Immature natural killer cell (primary cell): ENCODE measurements around the gene FIGNL2. TPM values are rescaled to one million over a fixed set of nuclear protein-coding genes. Genes with fewer than 3 reads are reported as not detected.

ENCODE experiments used
- DNase-seq, 3 donors: peaks; one replicate each; pipeline ENCODE4 v3.0.0; 2022; ENCODE audit warnings: mixed read lengths in 1 of 3
- H3K27ac Mint-ChIP-seq, 6 donors: one replicate each; pipeline ENCODE4 v1.8.0; 2020; ENCODE audit warnings: mixed read lengths in 6 of 6, mild to moderate bottlenecking in 5 of 6, inconsistent platforms in 4 of 6, moderate library complexity in 3 of 6
- H3K27me3 Mint-ChIP-seq, 3 donors: one replicate each; pipeline ENCODE4 v1.8.0; 2020 to 2021; ENCODE audit warnings: low read depth in 3 of 3, mild to moderate bottlenecking in 3 of 3, mixed read lengths in 3 of 3, moderate library complexity in 3 of 3, inconsistent platforms in 1 of 3
- H3K36me3 Mint-ChIP-seq, 3 donors: one replicate each; pipeline ENCODE4 v1.8.0; 2020; ENCODE audit warnings: mixed read lengths in 3 of 3, inconsistent platforms in 2 of 3, mild to moderate bottlenecking in 2 of 3
- H3K4me1 Mint-ChIP-seq, 2 donors: one replicate each; pipeline ENCODE4 v1.8.0; 2020; ENCODE audit warnings: inconsistent platforms in 2 of 2, mild to moderate bottlenecking in 2 of 2, mixed read lengths in 2 of 2, moderate library complexity in 1 of 2
- H3K4me3 Mint-ChIP-seq, 5 donors: one replicate each; pipeline ENCODE4 v1.8.0; 2020; ENCODE audit warnings: mild to moderate bottlenecking in 5 of 5, mixed read lengths in 5 of 5, inconsistent platforms in 3 of 5, moderate library complexity in 3 of 5
- H3K9me3 Mint-ChIP-seq, 6 donors: one replicate each; pipeline ENCODE4 v1.8.0; 2020; ENCODE audit warnings: mild to moderate bottlenecking in 6 of 6, mixed read lengths in 6 of 6, inconsistent platforms in 4 of 6, moderate library complexity in 3 of 6
- polyA plus RNA-seq, 3 donors: library from polyadenylated mRNA; unstranded; fragments of 300-500 nt; fragmentation: Illumina TruSeq; gene quantifications; one replicate each; pipeline ENCODE4 v1.2.3, GENCODE V29; 2021

Gene FIGNL2
- polyA plus RNA-seq, 3 donors from 2014 or later, result 0.07 TPM; not detected in 2

- Mint-ChIP-seq H3K36me3 (no peaks in the 10 kb centered on the region), H3K9me3 (peaks cover 0 to 4% (median 0%) of the 10 kb centered on the region in 6 donors), H3K27me3 (peaks cover 4 to 21% (median 13%) of the 10 kb centered on the region in 3 donors), H3K27ac (no peak overlapping the region), H3K4me1 (peaks cover 0 to 6% of the 10 kb centered on the region in 2 donors), H3K4me3 (peak overlapping the region in 2 of 5 donors; percentile 3 to 24)
- DNase-seq, result no peak
These were observed 22.0 kb upstream of the FIGNL2 start for GRCh38 chr12:51870504-51870903.

GRCh38 chr12:51869931-51870330 lies 21.4 kb upstream of the FIGNL2 start:
- peaks cover 0 to 4% (median 0%) of the 10 kb centered on the region in 6 donors for H3K9me3 Mint-ChIP-seq
- peaks cover 4 to 27% (median 13%) of the 10 kb centered on the region in 3 donors for H3K27me3 Mint-ChIP-seq
- H3K4me1 Mint-ChIP-seq, result peaks cover 0 to 6% of the 10 kb centered on the region in 2 donors
- H3K27ac Mint-ChIP-seq, result no peak overlapping the region
- no peak for DNase-seq
- peak overlapping the region in 1 of 5 donors; percentile 24 for H3K4me3 Mint-ChIP-seq
- H3K36me3 Mint-ChIP-seq, result no peaks in the 10 kb centered on the region

- no peak overlapping the region for H3K27ac Mint-ChIP-seq
- H3K9me3 Mint-ChIP-seq, result peaks cover 0 to 4% (median 0%) of the 10 kb centered on the region in 6 donors
- H3K4me1 Mint-ChIP-seq, result peaks cover 0 to 9% of the 10 kb centered on the region in 2 donors
- no peaks in the 10 kb centered on the region for H3K36me3 Mint-ChIP-seq
- H3K4me3 Mint-ChIP-seq, result no peak overlapping the region
- DNase-seq, result no peak
- H3K27me3 Mint-ChIP-seq, result peaks cover 5 to 29% (median 15%) of the 10 kb centered on the region in 3 donors
These were observed 21.0 kb upstream of the FIGNL2 start for GRCh38 chr12:51869496-51869865.

- peaks cover 0 to 4% (median 0%) of the 10 kb centered on the region in 6 donors for H3K9me3 Mint-ChIP-seq
- H3K36me3 Mint-ChIP-seq, result no peaks in the 10 kb centered on the region
- peaks cover 0 to 11% of the 10 kb centered on the region in 2 donors for H3K4me1 Mint-ChIP-seq
- H3K27me3 Mint-ChIP-seq, result peaks cover 5 to 29% (median 15%) of the 10 kb centered on the region in 3 donors
- no peak overlapping the region for H3K27ac Mint-ChIP-seq
- peak overlapping the region in 2 of 5 donors; percentile 25 to 29 for H3K4me3 Mint-ChIP-seq
- DNase-seq, result no peak
These were observed 20.4 kb upstream of the FIGNL2 start for GRCh38 chr12:51868821-51869495.

- no peak overlapping the region for H3K27ac Mint-ChIP-seq
- no peak for DNase-seq
These were observed 19.4 kb upstream of the FIGNL2 start for GRCh38 chr12:51867796-51868428.

GRCh38 chr12:51867371-51867770 lies 18.9 kb upstream of the FIGNL2 start:
- no peak for DNase-seq
- Mint-ChIP-seq H3K4me3 (no peak overlapping the region), H3K27ac (no peak overlapping the region), H3K27me3 (peaks cover 12 to 32% (median 25%) of the 10 kb centered on the region in 3 donors), H3K4me1 (peaks cover 0 to 12% of the 10 kb centered on the region in 2 donors), H3K36me3 (no peaks in the 10 kb centered on the region), H3K9me3 (peaks cover 0 to 7% (median 0%) of the 10 kb centered on the region in 6 donors)

More at GRCh38 chr12:51867796-51868428, 19.4 kb upstream of the FIGNL2 start:
- H3K4me1 Mint-ChIP-seq, result peaks cover 0 to 12% of the 10 kb centered on the region in 2 donors
- H3K36me3 Mint-ChIP-seq, result no peaks in the 10 kb centered on the region
- peaks cover 0 to 7% (median 0%) of the 10 kb centered on the region in 6 donors for H3K9me3 Mint-ChIP-seq
- peak overlapping the region in 2 of 5 donors; percentile 24 to 26 for H3K4me3 Mint-ChIP-seq
- H3K27me3 Mint-ChIP-seq, result peaks cover 8 to 32% (median 20%) of the 10 kb centered on the region in 3 donors

- no peak overlapping the region for H3K27ac Mint-ChIP-seq
- H3K36me3 Mint-ChIP-seq, result no peaks in the 10 kb centered on the region
- H3K4me1 Mint-ChIP-seq, result peaks cover 0 to 12% of the 10 kb centered on the region in 2 donors
- DNase-seq, result no peak
- H3K27me3 Mint-ChIP-seq, result peaks cover 12 to 32% (median 25%) of the 10 kb centered on the region in 3 donors
- peaks cover 0 to 7% (median 0%) of the 10 kb centered on the region in 6 donors for H3K9me3 Mint-ChIP-seq
- no peak overlapping the region for H3K4me3 Mint-ChIP-seq
These were observed 18.2 kb upstream of the FIGNL2 start for GRCh38 chr12:51866762-51867161.

GRCh38 chr12:51866324-51866723 lies 17.8 kb upstream of the FIGNL2 start:
- no peak for DNase-seq
- Mint-ChIP-seq H3K4me1 (peaks cover 0 to 12% of the 10 kb centered on the region in 2 donors), H3K27me3 (peaks cover 12 to 36% (median 25%) of the 10 kb centered on the region in 3 donors), H3K27ac (no peak overlapping the region), H3K9me3 (peaks cover 0 to 7% (median 0%) of the 10 kb centered on the region in 6 donors), H3K36me3 (no peaks in the 10 kb centered on the region), H3K4me3 (no peak overlapping the region)

- no peak overlapping the region for H3K4me3 Mint-ChIP-seq
- DNase-seq, result no peak
- H3K9me3 Mint-ChIP-seq, result peaks cover 0 to 7% (median 0%) of the 10 kb centered on the region in 6 donors
- peaks cover 0 to 12% of the 10 kb centered on the region in 2 donors for H3K4me1 Mint-ChIP-seq
- no peaks in the 10 kb centered on the region for H3K36me3 Mint-ChIP-seq
- H3K27ac Mint-ChIP-seq, result no peak overlapping the region
- H3K27me3 Mint-ChIP-seq, result peaks cover 12 to 34% (median 25%) of the 10 kb centered on the region in 3 donors
These were observed 17.3 kb upstream of the FIGNL2 start for GRCh38 chr12:51865757-51866270.

- Mint-ChIP-seq H3K4me3 (peak overlapping the region in 1 of 5 donors; percentile 49), H3K9me3 (peaks cover 0 to 7% (median 0%) of the 10 kb centered on the region in 6 donors), H3K36me3 (no peaks in the 10 kb centered on the region), H3K4me1 (peaks cover 0 to 10% of the 10 kb centered on the region in 2 donors), H3K27me3 (peaks cover 13 to 28% (median 25%) of the 10 kb centered on the region in 3 donors), H3K27ac (no peak overlapping the region)
- no peak for DNase-seq
These were observed 16.5 kb upstream of the FIGNL2 start for GRCh38 chr12:51864833-51865670.

- Mint-ChIP-seq H3K27me3 (peaks cover 10 to 26% (median 26%) of the 10 kb centered on the region in 3 donors), H3K4me1 (peaks cover 0 to 10% of the 10 kb centered on the region in 2 donors), H3K36me3 (no peaks in the 10 kb centered on the region), H3K4me3 (peak overlapping the region in 2 of 5 donors; percentile 17 to 49), H3K9me3 (peaks cover 0 to 7% (median 0%) of the 10 kb centered on the region in 6 donors), H3K27ac (no peak overlapping the region)
- no peak for DNase-seq
These were observed 15.7 kb upstream of the FIGNL2 start for GRCh38 chr12:51863933-51864832.

GRCh38 chr12:51863363-51863932 lies 14.9 kb upstream of the FIGNL2 start:
- no peak for DNase-seq
- H3K27me3 Mint-ChIP-seq, result peaks cover 10 to 24% (median 23%) of the 10 kb centered on the region in 3 donors
- H3K27ac Mint-ChIP-seq, result no peak overlapping the region
- H3K4me1 Mint-ChIP-seq, result peaks cover 0 to 9% of the 10 kb centered on the region in 2 donors
- peak overlapping the region in 1 of 5 donors; percentile 42 for H3K4me3 Mint-ChIP-seq
- H3K9me3 Mint-ChIP-seq, result peaks cover 0 to 7% (median 0%) of the 10 kb centered on the region in 6 donors
- H3K36me3 Mint-ChIP-seq, result no peaks in the 10 kb centered on the region
